IMR-90 (cell line): ENCODE measurements around the gene ADAMTS13. TPM values are rescaled to one million over a fixed set of nuclear protein-coding genes. Genes with fewer than 3 reads are reported as not detected.

Experiments
- ATAC-seq: fragments of 200-7000 bp; cut with Tn5 transposase; 2 replicates; pipeline ENCODE4 v1.9.1; 2020; ENCODE audit warnings: low read depth, mild to moderate bottlenecking, moderate library complexity
- BruUV-seq: library from RNA; stranded (reverse); fragments of 400-500 nt; replicated peaks from 2 replicates; lab custom pipeline; 2021; lab: Mats Ljungman, UMichigan
- CTCF ChIA-PET: fragments of 300-600 bp; formaldehyde crosslinking; extraction: SDS; loops from one replicate; lab custom pipeline; 2021; ENCODE audit warnings: antibody characterized with exemption; lab: Yijun Ruan, JAX
- POLR2A ChIA-PET: fragments of 300-600 bp; sonication (Branson Sonifier 250); formaldehyde crosslinking; loops from one replicate; lab custom pipeline; 2022; ENCODE audit warnings: antibody characterized with exemption; ENCODE audit not compliant: unreplicated experiment; lab: Charles Lee
- DNase-seq: peaks from one replicate; pipeline ENCODE4 v3.0.0; 2013
- H2AFZ ChIP-seq: replicated peaks from 2 replicates; pipeline ENCODE3; 2013; ENCODE audit warnings: low read length, mild to moderate bottlenecking; ENCODE audit not compliant: poor library complexity
- H2AK5ac ChIP-seq: 2 replicates; pipeline ENCODE4 v1.6.1; 2013; ENCODE audit warnings: low read depth, low read length, inconsistent platforms
- H2AK9ac ChIP-seq: replicated peaks from 2 replicates; pipeline ENCODE3; 2013; ENCODE audit warnings: mild to moderate bottlenecking, low read depth, low read length, moderate library complexity; ENCODE audit not compliant: poor library complexity
- H2BK120ac ChIP-seq: 2 replicates; pipeline ENCODE4 v1.6.1; 2013; ENCODE audit warnings: low read depth, low read length, inconsistent platforms
- H2BK15ac ChIP-seq: 3 replicates; pipeline ENCODE4 v1.6.1; 2013; ENCODE audit warnings: low read depth, low read length, inconsistent platforms
- H2BK20ac ChIP-seq: 2 replicates; pipeline ENCODE4 v1.6.1; 2013; ENCODE audit warnings: low read depth, mild to moderate bottlenecking, inconsistent platforms, low read length, moderate library complexity
- H2BK5ac ChIP-seq: 2 replicates; pipeline ENCODE4 v1.6.1; 2013; ENCODE audit warnings: mild to moderate bottlenecking, low read depth, low read length, inconsistent platforms; ENCODE audit not compliant: poor library complexity, severe bottlenecking
- H3K14ac ChIP-seq: replicated peaks from 2 replicates; pipeline ENCODE4 v1.6.1; 2013; ENCODE audit warnings: low read depth, low read length, inconsistent platforms
- H3K18ac ChIP-seq: 2 replicates; pipeline ENCODE4 v1.6.1; 2013; ENCODE audit warnings: low read depth, low read length, control low read depth
- H3K23ac ChIP-seq: 2 replicates; pipeline ENCODE4 v1.6.1; 2013; ENCODE audit warnings: low read depth, low read length, inconsistent platforms
- H3K27ac ChIP-seq: 2 replicates; pipeline ENCODE4 v1.5.1; 2013; ENCODE audit warnings: mild to moderate bottlenecking, control low read depth, low read length; ENCODE audit not compliant: insufficient read depth
- H3K27me3 ChIP-seq: 2 replicates; pipeline ENCODE4 v1.6.1; 2013; ENCODE audit warnings: low read length; ENCODE audit not compliant: control insufficient read depth, insufficient read depth
- H3K36me3 ChIP-seq: 2 replicates; pipeline ENCODE4 v1.6.1; 2013; ENCODE audit warnings: low read length, mixed read lengths; ENCODE audit not compliant: control insufficient read depth, insufficient read depth
- H3K4ac ChIP-seq: 2 replicates; pipeline ENCODE4 v1.6.1; 2013; ENCODE audit warnings: low read depth, low read length, inconsistent platforms
- H3K4me1 ChIP-seq: 2 replicates; pipeline ENCODE4 v1.6.1; 2013; ENCODE audit warnings: low read length, mixed read lengths; ENCODE audit not compliant: control insufficient read depth, insufficient read depth
- H3K4me2 ChIP-seq: 2 replicates; pipeline ENCODE4 v1.6.1; 2013; ENCODE audit warnings: low read depth, mild to moderate bottlenecking, control low read depth, low read length, moderate library complexity
- H3K4me3 ChIP-seq: 2 replicates; pipeline ENCODE4 v1.5.1; 2013; ENCODE audit warnings: low read depth, mild to moderate bottlenecking, control low read depth, low read length, moderate library complexity; ENCODE audit not compliant: insufficient read depth
- H3K56ac ChIP-seq: 2 replicates; pipeline ENCODE4 v1.6.1; 2013; ENCODE audit warnings: low read length, inconsistent platforms; ENCODE audit not compliant: insufficient read depth; ENCODE audit errors: extremely low read depth
- H3K79me1 ChIP-seq, 2 experiments: 2 replicates each; pipeline ENCODE4 v1.6.1; 2013; ENCODE audit warnings: low read length in 2 of 2, inconsistent platforms in 1 of 2, low read depth in 1 of 2
- H3K9ac ChIP-seq: 2 replicates; pipeline ENCODE4 v1.6.1; 2013; ENCODE audit warnings: low read depth, low read length, control low read depth
- H3K9me1 ChIP-seq: 2 replicates; pipeline ENCODE4 v1.6.1; 2013; ENCODE audit warnings: low read length, inconsistent platforms; ENCODE audit not compliant: insufficient read depth
- H3K9me3 ChIP-seq: 2 replicates; pipeline ENCODE4 v1.6.1; 2013; ENCODE audit warnings: low read length; ENCODE audit not compliant: control insufficient read depth, insufficient read depth
- H4K20me1 ChIP-seq: 2 replicates; pipeline ENCODE4 v1.6.1; 2013; ENCODE audit warnings: low read length, inconsistent platforms; ENCODE audit not compliant: insufficient read depth
- H4K5ac ChIP-seq: 2 replicates; pipeline ENCODE4 v1.6.1; 2013; ENCODE audit warnings: mild to moderate bottlenecking, low read depth, low read length, control low read depth
- H4K8ac ChIP-seq, 2 experiments: 2 replicates each; pipeline ENCODE4 v1.6.1; 2013; ENCODE audit warnings: low read depth in 2 of 2, low read length in 2 of 2, control low read depth in 1 of 2, inconsistent platforms in 1 of 2
- H4K91ac ChIP-seq: 2 replicates; pipeline ENCODE4 v1.6.1; 2013; ENCODE audit warnings: low read depth, low read length, inconsistent platforms; ENCODE audit not compliant: insufficient read depth
- CEBPB ChIP-seq: IDR thresholded peaks from 2 replicates; pipeline ENCODE4 v1.6.1; 2012; ENCODE audit warnings: low read depth, low read length, improper control_type of control experiment
- CHD1 ChIP-seq: IDR thresholded peaks from 2 replicates; pipeline ENCODE4 v1.6.1; 2012; ENCODE audit warnings: low read depth, low read length, improper control_type of control experiment
- ELK1 ChIP-seq: fragments of 150-350 bp; IDR thresholded peaks from 2 replicates; pipeline ENCODE4 v1.6.1; 2016; ENCODE audit warnings: low read depth, mild to moderate bottlenecking, low read length, moderate library complexity, borderline replicate concordance
- FOS ChIP-seq: fragments of 150-350 bp; IDR thresholded peaks from 2 replicates; pipeline ENCODE4 v1.6.1; 2016; ENCODE audit warnings: low read depth, low read length
- MAFK ChIP-seq: IDR thresholded peaks from 2 replicates; pipeline ENCODE4 v1.6.1; 2012; ENCODE audit warnings: low read depth, low read length, improper control_type of control experiment
- MAZ ChIP-seq: IDR thresholded peaks from 2 replicates; pipeline ENCODE4 v1.6.1; 2012; ENCODE audit warnings: low read depth, mild to moderate bottlenecking, low read length, improper control_type of control experiment, moderate library complexity, borderline replicate concordance
- NFE2L2 ChIP-seq: fragments of 150-350 bp; IDR thresholded peaks from 2 replicates; pipeline ENCODE4 v1.6.1; 2016; ENCODE audit warnings: low read depth, mild to moderate bottlenecking, low read length
- POLR2A ChIP-seq: IDR thresholded peaks from 2 replicates; pipeline ENCODE4 v1.6.1; 2012; ENCODE audit warnings: mild to moderate bottlenecking, low read depth, low read length
- RAD21 ChIP-seq: IDR thresholded peaks from 2 replicates; pipeline ENCODE4 v1.6.1; 2012; ENCODE audit warnings: low read length, improper control_type of control experiment
- RCOR1 ChIP-seq: IDR thresholded peaks from 2 replicates; pipeline ENCODE4 v1.6.1; 2012; ENCODE audit warnings: mild to moderate bottlenecking, low read length, improper control_type of control experiment; ENCODE audit not compliant: insufficient replicate concordance
- RFX5 ChIP-seq: IDR thresholded peaks from 2 replicates; pipeline ENCODE4 v1.8.0; 2012; ENCODE audit warnings: low read depth, mild to moderate bottlenecking, low read length, moderate library complexity
- SMC3 ChIP-seq: fragments of 150-350 bp; IDR thresholded peaks from 2 replicates; pipeline ENCODE4 v1.6.1; 2016; ENCODE audit warnings: low read depth, mild to moderate bottlenecking, antibody characterized with exemption, low read length, moderate library complexity
- USF2 ChIP-seq: fragments of 150-350 bp; IDR thresholded peaks from 2 replicates; pipeline ENCODE4 v1.6.1; 2017; ENCODE audit warnings: mild to moderate bottlenecking, antibody characterized with exemption, low read length, low read depth
- WGBS, 2 experiments: methylation state at CpG; one replicate each; pipeline versions ENCODE4 v1.1.5 to v1.1.7; 2013; ENCODE audit warnings: missing lambda C conversion rate in 2 of 2; ENCODE audit not compliant: insufficient read length in 1 of 2; ENCODE audit errors: extremely low coverage in 2 of 2; 5-methylcytosine and 5-hydroxymethylcytosine counted together
- dilution Hi-C: fragments of 300-500 bp; cut with HindIII; formaldehyde crosslinking; loops from one replicate; pipeline ENCODE4 v1.14.3; 2018; ENCODE audit warnings: low sequenced_read_pairs; ENCODE audit not compliant: unreplicated experiment
- in situ Hi-C: fragments of 300-500 bp; cut with MboI; formaldehyde crosslinking; loops from 3 replicates; pipeline ENCODE4 v1.14.3; 2019; ENCODE audit warnings: low sequenced_read_pairs, inconsistent platforms, mixed read lengths
- intact Hi-C: fragments of 100-400 bp; cut with micrococcal nuclease; formaldehyde crosslinking; loops from 2 replicates; pipeline ENCODE4 v1.10.0; 2022
- polyA plus RNA-seq, 3 experiments: library from polyadenylated mRNA; depleted of rRNA; stranded (reverse); fragments of >200 nt; gene quantifications; 2 replicates each; pipeline ENCODE4 v1.2.3, GENCODE V29; 2012; ENCODE audit warnings: low replicate concordance in 1 of 3
- total RNA-seq: library from RNA; depleted of rRNA; stranded (reverse); fragments of >200 nt; gene quantifications from 2 replicates; pipeline ENCODE4 v1.2.3, GENCODE V29; 2012
- TF ChIP-seq, protein P1 (sequence below): conservative IDR thresholded peaks from 2 replicates; pipeline ENCODE4 v1.5.1; 2012; ENCODE audit warnings: mild to moderate bottlenecking, low read depth, low read length, improper control_type of control experiment

ADAMTS13 gene
- total and polyA plus RNA-seq, 2 of the 4 experiments (the other 2 are of a cell fraction): 0.18 to 2.8 TPM

GRCh38 chr9:133464638-133465037 lies 42.5 kb downstream of the ADAMTS13 start:
- Histone ChIP-seq H2AK5ac (no peak overlapping the region), H3K4ac (no peak overlapping the region), H3K9ac (no peak overlapping the region), H2BK5ac (no peak overlapping the region), H4K91ac (no peak overlapping the region), H3K4me3 (no peak overlapping the region), H4K8ac (no peak overlapping the region), H3K56ac (no peak overlapping the region), H3K27me3 (no peaks in the 10 kb centered on the region), H2BK120ac (no peak overlapping the region), H3K4me2 (no peak overlapping the region), H2AK9ac (no peak overlapping the region), H4K20me1 (no peaks in the 10 kb centered on the region), H2BK15ac (no peak overlapping the region), H3K27ac (no peak overlapping the region), H3K4me1 (peaks cover 7% of the 10 kb centered on the region; the same call in 1 of the 2 replicates), H3K36me3 (peaks cover 7% of the 10 kb centered on the region), H3K18ac (no peak overlapping the region), H4K5ac (no peak overlapping the region), H3K9me3 (no peaks in the 10 kb centered on the region), H3K23ac (no peak overlapping the region), H3K9me1 (0 out of 2 replicates have a peak, but pooled peaks cover 4% of the 10 kb centered on the region), H2BK20ac (no peak overlapping the region), H3K14ac (no peak overlapping the region), H3K79me1 (peaks cover 0 to 6% of the 10 kb centered on the region in 2 experiments; a peak in 3 of 4 replicates), H2AFZ (no peak overlapping the region)
- dilution Hi-C loops (no loop called here), intact Hi-C loops (no loop called here), in situ Hi-C loops (no loop called here)
- ChIA-PET POLR2A (no interaction called here), CTCF (no interaction called here)
- WGBS, 2 experiments: 100% methylated on average over 2 of the region's 10 CpGs; no CpG with 5 or more reads in 1 of the 2 experiments
- TF ChIP-seq RAD21: no peak
- no peak for TF ChIP-seq MAZ
- no peak for TF ChIP-seq NFE2L2
- no peak for TF ChIP-seq CHD1
- no peak for TF ChIP-seq RFX5
- TF ChIP-seq FOS: no peak
- TF ChIP-seq MAFK: no peak
- TF ChIP-seq SMC3: no peak
- TF ChIP-seq, protein P1, sequence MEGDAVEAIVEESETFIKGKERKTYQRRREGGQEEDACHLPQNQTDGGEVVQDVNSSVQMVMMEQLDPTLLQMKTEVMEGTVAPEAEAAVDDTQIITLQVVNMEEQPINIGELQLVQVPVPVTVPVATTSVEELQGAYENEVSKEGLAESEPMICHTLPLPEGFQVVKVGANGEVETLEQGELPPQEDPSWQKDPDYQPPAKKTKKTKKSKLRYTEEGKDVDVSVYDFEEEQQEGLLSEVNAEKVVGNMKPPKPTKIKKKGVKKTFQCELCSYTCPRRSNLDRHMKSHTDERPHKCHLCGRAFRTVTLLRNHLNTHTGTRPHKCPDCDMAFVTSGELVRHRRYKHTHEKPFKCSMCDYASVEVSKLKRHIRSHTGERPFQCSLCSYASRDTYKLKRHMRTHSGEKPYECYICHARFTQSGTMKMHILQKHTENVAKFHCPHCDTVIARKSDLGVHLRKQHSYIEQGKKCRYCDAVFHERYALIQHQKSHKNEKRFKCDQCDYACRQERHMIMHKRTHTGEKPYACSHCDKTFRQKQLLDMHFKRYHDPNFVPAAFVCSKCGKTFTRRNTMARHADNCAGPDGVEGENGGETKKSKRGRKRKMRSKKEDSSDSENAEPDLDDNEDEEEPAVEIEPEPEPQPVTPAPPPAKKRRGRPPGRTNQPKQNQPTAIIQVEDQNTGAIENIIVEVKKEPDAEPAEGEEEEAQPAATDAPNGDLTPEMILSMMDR: no peak
- no peak for TF ChIP-seq RCOR1
- no peak for TF ChIP-seq ELK1
- no peak for TF ChIP-seq USF2
- no peak for TF ChIP-seq CEBPB
- TF ChIP-seq POLR2A: no peak
- ATAC-seq: no peak
- DNase-seq: no peak
- BruUV-seq: no TSS peak
